LoVo (cell line): ENCODE results near the gene S100PBP.
A peak's percentile ranks its signal among the peaks of the same experiment; 100 is the strongest.
"Not testable (repeated sequence)": the region's sequence is repeated elsewhere in the genome, so short reads cannot be mapped to it uniquely, and the experiment has no call there.

Experiments
- DNase-seq: peaks from one replicate; pipeline ENCODE4 v3.0.0-alpha.2; 2016; ENCODE audit warnings: low spot score

Gene S100PBP

GRCh38 chr1:32901823-32902534 is 84.5 kb downstream of the S100PBP start:
- no peak for DNase-seq

GRCh38 chr1:32902535-32902920 is 85.1 kb downstream of the S100PBP start:
- DNase-seq, result no peak

GRCh38 chr1:32903991-32904785 is 86.7 kb downstream of the S100PBP start:
- DNase-seq, result peak; percentile 68

- DNase-seq, result no peak
Observed at GRCh38 chr1:32904797-32905196, 87.3 kb downstream of the S100PBP start.

GRCh38 chr1:32905588-32905987 is 88.1 kb downstream of the S100PBP start:
- DNase-seq, result not testable (repeated sequence)

- DNase-seq, result no peak
Observed at GRCh38 chr1:32906654-32907053, 89.2 kb downstream of the S100PBP start.

- DNase-seq, result no peak
Observed at GRCh38 chr1:32907435-32907834, 90.0 kb downstream of the S100PBP start.
